Measurements from ENCODE around the gene VAC14.

DNA sequence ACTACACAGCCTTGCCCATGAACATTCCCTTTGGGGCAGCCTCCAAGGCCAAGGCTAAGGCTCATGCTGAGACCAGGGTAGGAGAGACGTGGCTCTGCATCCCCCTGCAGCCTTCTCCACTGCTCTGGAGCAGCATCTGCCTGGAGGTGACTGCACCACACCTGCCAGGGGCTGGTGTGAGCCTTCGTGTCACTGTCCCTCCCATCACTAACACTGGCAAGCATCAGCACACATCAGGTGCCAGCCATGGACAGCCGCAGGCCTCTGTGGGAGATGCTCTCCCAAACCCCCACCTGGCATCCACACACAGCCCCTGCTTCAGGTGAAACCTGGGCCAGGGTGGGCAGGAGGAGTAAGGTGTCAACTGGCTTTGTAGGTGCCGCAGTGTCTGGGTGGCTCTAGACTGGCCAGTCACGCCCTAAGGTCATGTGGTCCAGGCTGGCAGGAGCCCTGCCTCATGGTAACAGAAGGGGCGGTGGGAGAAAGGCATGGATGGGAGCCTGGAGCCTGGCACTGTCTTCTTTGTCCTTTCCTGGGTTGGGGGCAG lies 97.0 kb downstream of the VAC14 start:
- no peak for TF ChIP-seq CTCF (IDR thresholded peaks at IDR 0.05)
- TF ChIP-seq POLR2A (IDR thresholded peaks at IDR 0.05) = no peak
